Kidney (tissue), 14 donors: ENCODE data around the gene ALPL. TPM values are rescaled to one million over a fixed set of nuclear protein-coding genes. Genes with fewer than 3 reads are reported as not detected.

Experiments used
- DNase-seq, 5 donors: peaks; one replicate each; pipeline ENCODE4 v3.0.0-alpha.2; 2013 to 2020
- FAIRE-seq: peaks from 2 replicates; lab custom pipeline; 2012; peaks lifted over from hg19 to GRCh38; lab: Jason Lieb, UNC
- H3K27ac ChIP-seq, 2 donors: one replicate each; pipeline ENCODE4 v1.7.0; 2013; ENCODE audit warnings: low read depth in 2 of 2, low read length in 2 of 2, inconsistent platforms in 1 of 2
- H3K27me3 ChIP-seq: one replicate; pipeline ENCODE4 v1.7.1; 2013; ENCODE audit warnings: low read length, inconsistent platforms; ENCODE audit not compliant: control insufficient read depth, insufficient read depth
- H3K36me3 ChIP-seq, 3 donors: one replicate each; pipeline versions ENCODE4 v1.7.0 to v1.7.1; 2013; ENCODE audit warnings: low read length in 3 of 3, control low read depth in 1 of 3, inconsistent platforms in 1 of 3; ENCODE audit not compliant: insufficient read depth in 3 of 3, control insufficient read depth in 2 of 3
- H3K4me1 ChIP-seq, 3 donors: one replicate each; pipeline versions ENCODE4 v1.7.0 to v1.7.1; 2013; ENCODE audit warnings: low read length in 3 of 3, inconsistent platforms in 1 of 3, low read depth in 1 of 3; ENCODE audit not compliant: control insufficient read depth in 2 of 3, insufficient read depth in 2 of 3
- H3K4me3 ChIP-seq, 3 donors: one replicate each; pipeline versions ENCODE4 v1.7.0 to v1.8.1; 2013; ENCODE audit warnings: low read length in 3 of 3, control low read depth in 1 of 3, inconsistent platforms in 1 of 3
- H3K9ac ChIP-seq, 3 donors: one replicate each; pipeline versions ENCODE4 v1.7.0 to v1.7.1; 2013; ENCODE audit warnings: low read length in 3 of 3, control low read depth in 1 of 3, inconsistent platforms in 1 of 3
- H3K9me3 ChIP-seq, 3 donors: one replicate each; pipeline versions ENCODE4 v1.7.0 to v1.7.1; 2013; ENCODE audit warnings: low read length in 3 of 3, control low read depth in 1 of 3, inconsistent platforms in 1 of 3; ENCODE audit not compliant: control insufficient read depth in 2 of 3, insufficient read depth in 1 of 3
- CTCF ChIP-seq: IDR thresholded peaks from 3 replicates; pipeline ENCODE4 v1.5.1; 2012; ENCODE audit warnings: mild to moderate bottlenecking, moderate library complexity, borderline replicate concordance; ENCODE audit not compliant: insufficient read depth; ENCODE audit errors: extremely low read depth
- intact Hi-C: fragments of 100-400 bp; cut with DNase I; formaldehyde crosslinking; loops from one replicate; pipeline ENCODE4 v1.11.1; 2022
- polyA plus RNA-seq: library from polyadenylated mRNA; stranded (reverse); fragments of 350-450 nt; fragmentation: Illumina TruSeq; extraction: RNeasy Lipid Tissue Mini Kit (QIAGEN cat#74804); gene quantifications from one replicate; pipeline ENCODE4 v1.2.3, GENCODE V29; 2014; ENCODE audit warnings: low read depth, low replicate concordance; ENCODE audit not compliant: insufficient read depth
- total RNA-seq: library from RNA; stranded (reverse); fragmentation: NEBNext Ultra II Directional; extraction: Animal tissue kit (Norgen Biotek cat#: 25700); gene quantifications from one replicate; pipeline ENCODE4 v1.2.1, GENCODE V29; 2021
- donor health status: control.
- donor health status: control.
- donor health status: control.
- donor health status: control.
- donor health status: control.
- donor health status: DM: yes; HTN: yes; CAD: no.
- donor health status: Normal renal cell carcinoma (clear cell type).

ALPL gene
- total and polyA plus RNA-seq, 2 donors from 2014 or later, result 8.4 to 133 TPM

DNA sequence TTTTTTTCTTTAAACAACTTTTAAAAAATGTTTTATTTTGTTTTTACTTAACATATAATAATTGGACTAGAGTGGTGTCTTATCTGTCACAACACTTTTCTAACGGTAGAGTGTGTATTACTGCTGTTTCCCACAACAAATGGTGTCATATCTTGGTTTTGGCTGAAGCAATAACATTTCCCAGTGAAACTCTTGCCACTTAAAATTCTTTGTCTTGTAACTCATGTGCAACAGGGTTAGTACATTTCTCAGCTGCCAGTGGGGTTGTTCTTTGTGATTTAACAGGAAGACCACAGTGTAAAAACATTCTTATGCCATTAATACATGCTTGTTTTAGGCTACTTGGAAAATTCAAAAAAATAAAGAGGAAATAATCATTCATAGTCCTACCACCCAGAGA lies 43.5 kb downstream of the ALPL start:
- FAIRE-seq (no peak), DNase-seq (no peak)
- TF ChIP-seq CTCF, result no peak
- no peaks in the 10 kb centered on the region for H3K36me3 ChIP-seq
- H3K27me3 ChIP-seq, result no peaks in the 10 kb centered on the region
- intact Hi-C loops, result no loop called here
- H3K27ac ChIP-seq, result no peak overlapping the region
- peaks cover 0 to 2% (median 0%) of the 10 kb centered on the region in 3 donors for H3K4me1 ChIP-seq
- H3K4me3 ChIP-seq, result no peak overlapping the region
- H3K9ac ChIP-seq, result no peak overlapping the region
- no peaks in the 10 kb centered on the region for H3K9me3 ChIP-seq

DNA sequence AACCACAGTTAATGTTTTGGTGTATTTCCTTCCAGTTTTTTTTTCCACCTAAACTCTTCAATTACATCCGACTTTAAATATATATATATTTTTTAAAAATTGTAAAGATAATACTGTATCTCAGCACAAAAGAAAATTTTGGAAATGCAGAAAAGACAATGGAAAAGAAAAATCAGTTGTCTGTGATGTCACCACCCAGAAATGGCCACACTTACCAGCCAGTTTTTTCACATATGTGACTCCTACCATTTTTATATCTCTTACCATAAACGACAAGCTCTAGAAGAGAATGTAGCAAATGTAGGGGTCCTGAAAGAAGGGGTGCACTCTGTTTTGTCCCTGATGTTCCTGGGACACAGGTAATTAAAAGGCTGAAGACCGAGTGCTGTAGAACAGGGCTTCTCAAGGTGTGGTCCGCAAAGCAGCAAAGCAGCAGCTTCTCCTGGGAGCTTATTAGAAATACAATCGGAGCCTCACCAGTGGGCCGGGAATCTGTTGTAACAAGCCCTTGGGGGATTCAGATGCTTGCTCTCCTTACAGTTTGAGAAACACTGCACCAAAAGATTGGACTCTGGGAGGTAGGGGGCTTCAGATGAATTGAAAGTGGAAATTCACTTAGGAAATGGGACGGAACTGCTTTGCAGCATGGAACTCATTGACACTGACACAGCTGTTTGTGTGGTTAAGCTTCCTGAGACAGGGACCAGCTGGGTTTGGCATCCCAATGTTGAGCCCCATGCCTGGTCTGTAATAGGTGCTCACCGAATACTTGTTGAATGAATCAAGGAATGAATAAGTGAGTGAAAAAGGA lies 44.1 kb downstream of the ALPL start:
- no peak overlapping the region for H3K4me3 ChIP-seq
- H3K9me3 ChIP-seq, result no peaks in the 10 kb centered on the region
- peaks cover 0 to 2% (median 0%) of the 10 kb centered on the region in 3 donors for H3K4me1 ChIP-seq
- no peak overlapping the region for H3K27ac ChIP-seq
- no peak for TF ChIP-seq CTCF
- peak overlapping the region in 1 of 3 donors; percentile 2 for H3K9ac ChIP-seq
- no peaks in the 10 kb centered on the region for H3K36me3 ChIP-seq
- H3K27me3 ChIP-seq, result no peaks in the 10 kb centered on the region
- FAIRE-seq, result no peak
- DNase-seq, result no peak
- intact Hi-C loops, result no loop called here

DNA sequence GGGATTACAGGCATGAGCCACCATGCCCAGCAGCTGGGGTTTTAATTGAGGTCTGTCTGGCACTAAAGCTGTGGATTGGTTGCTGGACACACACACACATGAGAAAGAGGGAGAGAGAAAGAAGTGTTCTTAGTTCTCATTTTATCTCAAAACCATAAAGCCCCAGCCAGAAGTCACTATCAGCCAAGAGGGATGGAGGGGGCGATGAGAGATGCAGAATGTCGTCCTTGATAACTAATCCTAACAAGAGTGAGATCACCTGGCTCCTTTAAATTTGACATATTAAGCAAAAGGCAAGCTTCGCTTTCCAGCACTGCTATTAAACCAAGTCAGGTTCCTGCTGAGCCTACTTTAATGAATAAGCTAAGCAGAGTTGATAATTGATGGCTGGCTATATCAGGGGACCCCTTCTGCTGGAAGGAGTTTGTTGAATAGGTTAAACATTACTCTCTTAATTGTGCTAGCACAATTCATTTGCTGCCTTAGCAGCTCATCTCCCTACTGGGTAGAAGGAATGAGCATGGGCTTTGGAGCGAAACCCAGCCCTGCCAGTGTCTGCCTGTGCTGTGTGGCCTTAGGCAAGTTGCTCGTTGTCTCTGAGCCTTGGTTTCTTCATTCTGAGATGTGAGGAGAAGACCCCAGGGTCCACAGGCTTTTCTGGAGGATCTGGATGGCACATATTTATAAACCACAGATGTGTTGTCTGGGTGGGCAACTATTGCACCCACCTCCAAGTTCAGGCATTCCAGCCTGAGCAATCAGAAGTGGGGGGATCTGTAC lies 50.8 kb downstream of the ALPL start:
- H3K36me3 ChIP-seq, result no peaks in the 10 kb centered on the region
- H3K4me1 ChIP-seq, result peaks cover 0 to 14% (median 14%) of the 10 kb centered on the region in 3 donors
- no peak overlapping the region for H3K9ac ChIP-seq
- H3K9me3 ChIP-seq, result no peaks in the 10 kb centered on the region
- peak overlapping the region; percentile 27 to 53 for H3K27ac ChIP-seq
- intact Hi-C loops, result no loop called here
- H3K4me3 ChIP-seq, result peak overlapping the region in 1 of 3 donors; percentile 12
- no peaks in the 10 kb centered on the region for H3K27me3 ChIP-seq
- DNase-seq (peak in 2 of 5 donors; percentile 74 to 78), FAIRE-seq (peak; percentile 60)
- TF ChIP-seq CTCF, result no peak
